NOMO-1 (cell line): ENCODE measurements around the gene SRRM5.

Experiments
- DNase-seq, 2 experiments: peaks; one replicate each; lab custom pipeline; 2025; ENCODE audit not compliant: unreplicated experiment in 2 of 2; lab: John Stamatoyannopoulos, UW

The SRRM5 gene

GRCh38 chr19:43610493-43610892, 1.4 kb upstream of the SRRM5 start:
- no peak for DNase-seq

- DNase-seq: no peak
Measured at GRCh38 chr19:43612374-43612773, 486 bp downstream of the SRRM5 start.

- no peak for DNase-seq
Measured at GRCh38 chr19:43616306-43616705, 4.4 kb downstream of the SRRM5 start.

GRCh38 chr19:43616954-43617353, 5.1 kb downstream of the SRRM5 start:
- DNase-seq: no peak

GRCh38 chr19:43618921-43619261, 7.0 kb downstream of the SRRM5 start:
- peak in 1 of 2 experiments; percentile 56 for DNase-seq

GRCh38 chr19:43619262-43620060, 7.6 kb downstream of the SRRM5 start, which contains the start of gene ZNF428:
ZNF428 (minus strand) TSS chr19:43619629; CDS start chr19:43614304, 5,325 bp downstream.
- DNase-seq: peak; percentile 71 to 82

- no peak for DNase-seq
Measured at GRCh38 chr19:43620061-43621001, 8.4 kb downstream of the SRRM5 start.

- no peak for DNase-seq
Measured at GRCh38 chr19:43622070-43622469, 10.2 kb downstream of the SRRM5 start.

GRCh38 chr19:43622956-43623355, 11.1 kb downstream of the SRRM5 start:
- no peak for DNase-seq

- DNase-seq: no peak
Measured at GRCh38 chr19:43623889-43624670, 12.2 kb downstream of the SRRM5 start.

- peak in 1 of 2 experiments; percentile 13 for DNase-seq
Measured at GRCh38 chr19:43624933-43625332, 13.0 kb downstream of the SRRM5 start.

- no peak for DNase-seq
Measured at GRCh38 chr19:43625918-43626579, 14.2 kb downstream of the SRRM5 start.

- DNase-seq: no peak
Measured at GRCh38 chr19:43626838-43627237, 14.9 kb downstream of the SRRM5 start.

GRCh38 chr19:43628646-43629326, 16.9 kb downstream of the SRRM5 start:
- no peak for DNase-seq

GRCh38 chr19:43631491-43631890, 19.6 kb downstream of the SRRM5 start:
- no peak for DNase-seq

- no peak for DNase-seq
Measured at GRCh38 chr19:43633520-43633919, 21.6 kb downstream of the SRRM5 start.

GRCh38 chr19:43634068-43634467, 22.2 kb downstream of the SRRM5 start:
- no peak for DNase-seq

GRCh38 chr19:43634506-43634871, 22.6 kb downstream of the SRRM5 start:
- DNase-seq: no peak

GRCh38 chr19:43634872-43635560, 23.1 kb downstream of the SRRM5 start:
- no peak for DNase-seq
